GM18858 (cell line): Measurements from ENCODE around the gene CDH16.
"Not testable (repeated sequence)": the region's sequence is repeated elsewhere in the genome, so short reads cannot be mapped to it uniquely, and the experiment has no call there.

ENCODE experiments used
- ATAC-seq: cut with Tn5 transposase; IDR thresholded peaks from one replicate; pipeline ENCODE4 v1.9.1; 2021; ENCODE audit not compliant: unreplicated experiment

The CDH16 gene

DNA sequence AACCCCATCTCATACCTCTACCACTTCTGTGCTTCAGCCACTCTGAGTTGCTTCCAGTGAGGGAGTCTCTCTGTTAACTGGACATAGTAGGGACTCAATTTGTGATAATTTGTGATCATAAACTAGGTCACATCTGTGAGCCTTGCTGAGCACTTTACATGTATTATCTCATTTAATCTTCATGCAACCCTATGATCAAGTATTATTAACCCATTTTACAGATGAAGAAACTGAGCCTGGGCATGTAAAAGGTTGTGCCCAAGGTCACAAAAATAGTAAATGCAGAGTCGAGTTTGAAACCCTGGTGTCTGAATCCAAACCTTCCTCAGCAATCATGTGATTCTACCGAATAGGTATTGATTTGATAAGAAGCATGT, 19.8 kb downstream of the CDH16 start:
- no peak for ATAC-seq

DNA sequence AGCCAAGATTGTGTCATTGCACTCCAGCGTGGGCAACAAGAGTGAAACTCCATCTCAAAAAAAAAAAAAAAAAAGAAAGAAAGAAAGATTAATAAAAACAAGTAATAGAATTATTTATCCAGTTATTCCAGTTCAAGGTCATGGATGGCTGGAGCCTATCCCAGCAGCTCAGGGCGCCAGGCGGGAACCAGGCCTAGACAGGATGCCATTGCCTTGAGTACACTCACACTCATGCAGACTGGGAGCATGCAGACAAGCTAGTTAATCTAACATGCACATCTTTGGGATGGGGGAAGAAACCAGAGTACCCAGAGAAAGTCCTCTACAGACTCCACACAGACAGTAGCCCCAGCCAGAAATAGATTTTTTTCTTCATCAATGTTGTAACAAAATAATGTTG, 20.5 kb downstream of the CDH16 start:
- ATAC-seq = no peak

- not testable (repeated sequence) for ATAC-seq
Observed at GRCh38 chr16:66896682-66897081, 22.0 kb downstream of the CDH16 start.

GRCh38 chr16:66895999-66896398, 22.7 kb downstream of the CDH16 start:
- no peak for ATAC-seq

GRCh38 chr16:66895689-66895979, 23.1 kb downstream of the CDH16 start:
- no peak for ATAC-seq

- no peak for ATAC-seq
Observed at GRCh38 chr16:66894948-66895688, 23.6 kb downstream of the CDH16 start.

DNA sequence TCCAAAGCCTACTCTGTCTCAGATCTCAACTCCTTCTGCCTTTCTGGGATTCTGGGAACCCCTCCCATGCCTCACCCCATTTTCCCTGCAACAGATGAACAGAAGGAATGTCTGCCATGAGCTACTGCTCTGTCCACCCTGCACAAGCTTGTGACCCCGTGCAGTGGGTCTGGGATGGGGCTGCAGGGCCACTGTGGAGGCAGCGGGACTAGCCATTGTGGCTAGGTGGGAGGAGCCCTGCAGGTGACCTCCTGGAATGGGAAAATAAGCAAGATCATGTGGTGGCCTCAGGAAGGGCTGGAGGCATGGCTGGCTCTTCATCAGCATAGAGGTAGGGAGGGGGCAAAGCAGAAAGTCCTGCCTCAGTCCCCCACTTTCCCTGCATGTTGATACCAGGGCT, 24.6 kb downstream of the CDH16 start:
- no peak for ATAC-seq

GRCh38 chr16:66891797-66892196, 26.9 kb downstream of the CDH16 start:
- no peak for ATAC-seq

DNA sequence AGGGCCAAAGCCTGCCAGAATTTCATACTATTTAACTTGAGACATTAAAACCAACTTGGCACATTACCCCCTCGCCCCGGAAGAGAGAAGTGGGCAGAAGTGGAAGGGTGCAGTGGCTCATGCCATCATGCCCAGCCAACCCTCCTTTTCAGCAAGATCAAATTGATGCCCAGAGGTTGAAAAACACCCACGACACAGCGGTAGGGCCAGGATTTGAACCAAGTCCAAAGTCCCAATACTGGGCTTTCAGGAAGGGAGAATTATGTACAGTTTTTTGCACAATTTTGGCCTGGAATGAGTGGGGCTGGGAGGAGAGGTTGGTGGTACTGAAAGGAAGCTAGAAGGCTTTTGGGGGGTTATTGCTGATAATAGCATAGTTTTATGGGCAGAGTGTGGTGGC, 27.3 kb downstream of the CDH16 start:
- ATAC-seq = no peak

DNA sequence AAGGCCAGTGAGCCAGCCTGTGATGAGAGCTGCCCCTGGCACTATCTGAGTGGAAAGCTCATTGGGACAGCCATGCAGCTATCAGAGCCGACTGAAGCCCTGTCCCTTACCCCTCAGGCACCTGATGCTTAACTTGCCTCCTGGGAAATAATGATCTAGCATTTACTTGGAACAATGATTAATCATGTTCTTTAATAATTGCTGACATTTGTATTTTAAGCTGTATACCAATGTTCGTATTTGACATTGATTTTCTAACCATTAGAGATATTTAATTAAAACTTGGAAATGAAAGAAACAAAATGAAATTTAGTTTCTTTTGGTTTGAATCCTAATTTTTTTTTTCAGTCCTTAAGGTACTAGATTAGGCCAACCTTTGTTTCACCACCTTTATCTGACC, 27.9 kb downstream of the CDH16 start:
- no peak for ATAC-seq

- ATAC-seq = no peak
Observed at GRCh38 chr16:66889622-66890021, 29.1 kb downstream of the CDH16 start.

DNA sequence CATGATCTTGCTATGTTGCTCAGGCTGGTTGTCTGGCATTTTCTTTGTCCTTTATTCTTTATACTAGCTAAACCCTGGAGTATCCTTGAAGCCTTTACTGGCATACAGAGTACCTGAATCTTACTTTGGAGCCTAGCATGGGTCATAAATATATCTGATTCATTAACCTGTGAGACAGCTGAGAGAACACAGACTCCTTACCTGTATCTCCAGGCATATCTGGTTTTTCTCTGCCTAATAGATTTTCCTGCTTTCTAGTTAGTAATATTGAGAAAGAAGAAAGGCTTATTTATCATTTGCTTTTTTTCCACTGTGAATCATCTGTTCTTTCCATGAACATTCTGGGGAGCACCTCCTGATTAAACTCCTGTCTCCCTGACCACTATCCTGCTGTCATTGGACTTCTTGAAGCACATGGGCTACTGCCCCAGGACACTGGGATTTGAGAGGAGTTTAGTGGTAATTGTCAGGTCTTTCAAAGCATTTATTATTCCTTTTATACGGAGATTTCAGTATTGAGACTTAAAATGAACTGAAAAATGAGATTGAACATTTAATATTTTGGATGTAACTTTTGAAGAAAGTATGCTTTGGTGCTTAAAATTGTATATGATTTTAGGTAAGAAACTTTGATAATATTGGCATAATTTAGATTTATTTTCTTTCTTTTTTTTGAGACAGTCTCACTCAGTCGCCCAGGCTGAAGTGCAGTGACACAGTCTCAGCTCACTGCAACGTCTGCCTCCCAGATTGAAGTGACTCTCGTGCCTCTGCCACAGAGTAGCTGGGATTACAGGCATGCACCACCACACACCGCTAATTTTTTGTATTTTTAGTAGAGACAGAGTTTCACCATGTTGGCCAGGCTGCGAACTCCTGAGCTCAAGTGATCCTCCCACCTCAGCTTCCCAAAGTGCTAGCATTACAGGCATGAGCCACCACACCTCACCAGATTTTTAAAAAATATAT, 29.8 kb downstream of the CDH16 start:
- no peak for ATAC-seq

GRCh38 chr16:66886914-66887313, 31.8 kb downstream of the CDH16 start:
- ATAC-seq = no peak

GRCh38 chr16:66886321-66886720, 32.4 kb downstream of the CDH16 start:
- ATAC-seq = no peak

GRCh38 chr16:66885491-66885890, 33.2 kb downstream of the CDH16 start:
- no peak for ATAC-seq

- ATAC-seq = no peak
Observed at GRCh38 chr16:66882702-66883101, 36.0 kb downstream of the CDH16 start.

DNA sequence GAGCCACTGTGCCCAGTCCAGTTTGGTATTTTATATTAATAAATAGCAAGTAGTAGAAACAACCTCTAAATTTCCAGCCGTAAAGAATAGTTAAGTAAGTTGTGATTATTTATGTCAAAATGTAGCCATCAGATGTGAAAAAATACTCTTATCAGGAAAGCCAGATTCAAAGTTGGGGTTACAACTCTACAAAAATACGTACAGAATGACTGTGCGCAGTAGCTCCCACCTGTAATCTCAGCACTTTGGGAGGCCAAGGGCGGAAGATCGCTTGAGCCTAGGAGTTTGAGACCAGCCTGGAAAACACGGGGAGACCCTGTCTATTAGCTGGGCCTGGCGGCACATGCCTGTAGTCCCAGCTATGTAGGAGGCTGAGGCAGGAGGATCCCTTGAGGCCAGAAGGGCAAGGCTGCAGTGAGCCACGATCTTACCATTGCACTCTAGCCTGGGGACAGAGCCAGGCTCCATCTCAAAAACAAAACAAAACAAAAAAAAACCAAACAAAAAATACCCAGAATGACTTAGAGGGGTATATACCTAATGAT, 36.6 kb downstream of the CDH16 start:
- no peak for ATAC-seq

DNA sequence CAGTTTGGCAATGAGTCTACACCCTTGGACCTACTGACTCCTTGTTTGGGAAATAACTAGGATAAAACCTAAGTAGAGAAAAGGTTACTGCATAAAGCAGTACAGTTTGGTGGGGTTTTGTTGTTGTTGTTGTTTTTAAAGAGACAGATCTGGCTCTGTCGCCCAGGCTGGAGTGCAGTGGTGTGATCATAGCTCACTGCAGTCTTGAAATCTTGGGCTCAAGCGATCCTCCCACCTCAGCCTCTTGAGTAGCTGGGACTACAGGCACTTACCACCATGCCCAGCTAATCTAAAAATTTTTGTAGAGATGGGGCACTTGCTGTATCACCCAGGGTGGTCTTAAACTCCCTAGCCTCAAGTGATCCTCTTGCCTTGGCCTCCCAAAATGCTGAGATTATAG, 37.1 kb downstream of the CDH16 start:
- no peak for ATAC-seq

DNA sequence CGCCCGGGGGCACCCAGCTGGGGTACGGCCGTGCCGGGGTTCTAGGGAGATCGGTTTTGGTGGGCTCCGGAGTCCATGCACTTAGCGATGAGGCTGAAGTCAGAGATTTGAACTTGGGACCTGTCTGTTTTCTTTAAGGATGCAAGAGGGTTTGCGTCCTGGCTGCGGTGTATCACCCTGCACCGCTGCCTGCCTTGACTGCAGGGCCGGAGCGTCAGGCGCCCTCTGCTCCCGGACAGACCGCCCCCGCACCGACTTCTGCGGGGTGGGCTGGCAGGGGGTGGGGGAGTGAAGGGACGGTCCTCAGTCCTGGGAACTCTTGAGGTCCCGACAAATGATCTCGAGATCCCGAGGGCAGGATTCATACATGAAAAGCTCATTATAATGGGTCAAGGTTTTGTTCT, 37.7 kb downstream of the CDH16 start:
- ATAC-seq = no peak

DNA sequence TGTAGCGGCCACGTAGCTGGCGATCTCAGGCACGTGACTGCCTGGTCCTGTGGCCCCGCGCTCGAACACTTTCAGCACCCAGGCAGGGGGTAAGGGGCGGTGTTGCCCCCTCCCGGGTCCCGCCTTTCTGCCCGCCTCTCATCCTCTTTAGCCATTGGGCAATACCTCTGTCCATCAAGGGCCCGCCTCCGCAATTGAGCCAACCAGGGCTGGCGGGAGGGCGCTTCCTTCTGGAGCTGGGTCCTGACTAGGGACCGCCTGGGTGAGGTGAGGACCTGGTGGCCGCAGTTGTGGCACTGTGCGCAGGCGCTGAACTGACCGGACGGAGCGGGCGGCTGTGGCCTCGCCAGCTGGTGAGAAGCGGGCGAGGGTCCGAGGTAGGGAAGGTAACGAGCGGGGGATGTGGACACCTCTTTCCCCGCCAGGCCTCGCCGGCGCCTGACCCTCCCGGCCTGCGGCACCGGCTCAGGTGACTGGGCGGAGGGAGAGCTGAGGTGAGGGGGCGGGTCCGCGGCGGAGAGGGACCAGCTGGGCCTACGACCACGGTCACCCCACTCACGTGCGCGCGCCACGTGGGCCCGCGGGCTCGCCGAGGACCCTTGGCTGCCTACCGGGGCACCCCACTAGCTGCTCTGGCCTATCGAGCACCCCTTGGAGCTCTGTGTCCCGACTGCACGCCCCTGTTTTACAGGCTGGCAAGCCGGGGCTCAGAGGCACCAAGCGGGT, 38.2 kb downstream of the CDH16 start, which contains the start of gene PDP2:
Gene PDP2, plus strand, starts transcription at position 228 of the 726 bp plus-strand sequence. CDS start 3,770 bp downstream, outside the sequence.
- ATAC-seq = peak; percentile 86

GRCh38 chr16:66878067-66878466, 40.6 kb downstream of the CDH16 start:
- no peak for ATAC-seq
